HEK293T (cell line): Measurements from ENCODE around the gene PLLP.

ENCODE experiments used
- ARNT ChIP-seq: fragments of 450-650 bp; IDR thresholded peaks from 2 replicates; pipeline ENCODE4 v1.6.1; 2017; ENCODE audit warnings: mild to moderate bottlenecking
- BHLHE40 ChIP-seq: fragments of 450-650 bp; IDR thresholded peaks from 2 replicates; pipeline ENCODE4 v1.6.1; 2016; ENCODE audit warnings: mild to moderate bottlenecking, moderate library complexity, borderline replicate concordance
- CTBP1 ChIP-seq: fragments of 450-650 bp; IDR thresholded peaks from 2 replicates; pipeline ENCODE4 v1.6.1; 2016; ENCODE audit warnings: borderline replicate concordance
- ELF4 ChIP-seq: fragments of 450-650 bp; IDR thresholded peaks from 2 replicates; pipeline ENCODE4 v1.6.1; 2017; ENCODE audit warnings: antibody characterized with exemption
- FOXA1 ChIP-seq: fragments of 450-650 bp; IDR thresholded peaks from 2 replicates; pipeline ENCODE4 v1.6.1; 2016; ENCODE audit warnings: mild to moderate bottlenecking
- FOXK2 ChIP-seq: fragments of 450-650 bp; IDR thresholded peaks from 2 replicates; pipeline ENCODE4 v1.6.1; 2016; ENCODE audit warnings: mild to moderate bottlenecking
- FOXM1 ChIP-seq: fragments of 450-650 bp; IDR thresholded peaks from 2 replicates; pipeline ENCODE4 v1.6.1; 2017; ENCODE audit warnings: mild to moderate bottlenecking, borderline replicate concordance
- PKNOX1 ChIP-seq: fragments of 450-650 bp; IDR thresholded peaks from 2 replicates; pipeline ENCODE4 v1.6.1; 2016
- SP1 ChIP-seq: fragments of 450-650 bp; IDR thresholded peaks from 2 replicates; pipeline ENCODE4 v1.6.1; 2017
- TARDBP ChIP-seq: fragments of 450-650 bp; IDR thresholded peaks from 2 replicates; pipeline ENCODE4 v1.6.1; 2016

DNA sequence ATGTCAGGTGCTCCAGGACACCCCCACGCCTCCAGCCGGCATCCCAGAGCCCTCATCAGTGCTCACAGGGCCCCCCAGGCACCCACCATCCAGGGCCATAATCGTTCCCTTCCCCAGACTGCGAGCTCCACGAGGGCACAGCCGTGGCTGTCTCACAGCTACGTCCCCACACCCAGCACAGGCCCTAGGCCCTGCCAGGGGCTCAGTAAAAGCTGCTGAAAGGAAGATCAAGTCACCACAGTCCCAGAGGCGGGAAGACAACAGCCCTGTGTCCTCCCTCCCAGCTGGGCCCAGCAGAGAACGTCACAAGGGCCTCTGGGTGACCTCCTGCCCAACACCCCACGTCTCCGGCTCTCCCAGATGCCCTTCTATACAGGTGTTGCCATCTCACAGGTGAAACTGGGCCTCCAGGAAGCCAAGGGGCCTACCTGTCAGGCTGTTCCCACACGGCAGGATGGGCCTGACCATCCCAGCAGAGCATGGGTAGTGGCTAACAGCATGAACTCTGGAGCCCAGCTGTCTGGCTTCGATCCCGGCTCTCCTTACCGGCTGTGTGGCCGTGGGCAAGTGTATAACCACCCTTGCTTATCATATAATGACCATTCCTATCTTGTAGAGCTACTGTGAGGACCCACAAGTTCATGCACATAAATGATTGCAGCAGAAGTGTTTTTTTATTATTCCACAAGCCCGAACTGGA is 21.5 kb downstream of the PLLP start:
- TF ChIP-seq ARNT = no peak
- TF ChIP-seq SP1 = no peak
- no peak for TF ChIP-seq CTBP1
- TF ChIP-seq FOXM1 = no peak
- no peak for TF ChIP-seq PKNOX1
- TF ChIP-seq FOXK2 = no peak
- no peak for TF ChIP-seq ELF4
- TF ChIP-seq TARDBP = no peak
- no peak for TF ChIP-seq FOXA1
- TF ChIP-seq BHLHE40 = no peak
